HepG2 (cell line): ENCODE data around the gene ABCA13. TPM values are rescaled to one million over a fixed set of nuclear protein-coding genes. Genes with fewer than 3 reads are reported as not detected.

ENCODE experiments used
- HMG20A ChIP-seq: IDR thresholded peaks from 2 replicates; pipeline ENCODE4 v1.6.1; 2016; ENCODE audit warnings: borderline replicate concordance
- NAIF1 ChIP-seq: sonication (generic); formaldehyde crosslinking; IDR thresholded peaks from 2 replicates; pipeline ENCODE4 v1.5.0; 2020; ENCODE audit warnings: mild to moderate bottlenecking, missing genetic modification reagents, borderline replicate concordance
- PHF20 ChIP-seq: sonication (generic); formaldehyde crosslinking; IDR thresholded peaks from 2 replicates; pipeline ENCODE4 v1.5.0; 2020; ENCODE audit warnings: mild to moderate bottlenecking, missing genetic modification reagents
- SIX1 ChIP-seq: sonication (generic); formaldehyde crosslinking; IDR thresholded peaks from 2 replicates; pipeline ENCODE4 v1.4.0; 2020; ENCODE audit warnings: missing genetic modification reagents, borderline replicate concordance
- SOX5 ChIP-seq: IDR thresholded peaks from 2 replicates; pipeline ENCODE4 v1.6.1; 2016; ENCODE audit warnings: borderline replicate concordance
- SPEN ChIP-seq: sonication (generic); formaldehyde crosslinking; IDR thresholded peaks from 2 replicates; pipeline ENCODE4 v1.5.1; 2020; ENCODE audit warnings: low read depth, mild to moderate bottlenecking, missing genetic modification reagents
- SRSF1 ChIP-seq: fragments of 200-400 bp; formaldehyde crosslinking; optimal IDR thresholded peaks from 2 replicates; pipeline ENCODE3; 2017; ENCODE audit warnings: mild to moderate bottlenecking, low read depth, low read length, moderate library complexity
- TRIM24 ChIP-seq: sonication (generic); formaldehyde crosslinking; IDR thresholded peaks from 2 replicates; pipeline ENCODE4 v1.8.0; 2022; ENCODE audit warnings: mild to moderate bottlenecking, missing genetic modification reagents
- ZBTB40 ChIP-seq, 2 experiments: fragments of 450-650 bp in 1 of 2; sonication (generic) in 1 of 2; formaldehyde crosslinking in 1 of 2; IDR thresholded peaks; 2 replicates each; pipeline versions ENCODE4 v1.6.1 to v1.8.0; 2016 to 2022; ENCODE audit warnings: antibody characterized with exemption in 1 of 2, mild to moderate bottlenecking in 1 of 2, missing genetic modification reagents in 1 of 2
- ZFP37 ChIP-seq: sonication (generic); formaldehyde crosslinking; IDR thresholded peaks from 2 replicates; pipeline ENCODE4 v1.4.0; 2020; ENCODE audit warnings: missing genetic modification reagents, borderline replicate concordance
- ZNF160 ChIP-seq: sonication (generic); formaldehyde crosslinking; IDR thresholded peaks from 2 replicates; pipeline ENCODE4 v1.8.0; 2022; ENCODE audit warnings: mild to moderate bottlenecking, inconsistent platforms, missing genetic modification reagents
- ZNF235 ChIP-seq: sonication (generic); formaldehyde crosslinking; IDR thresholded peaks from 2 replicates; pipeline ENCODE4 v1.8.1; 2023; ENCODE audit warnings: mild to moderate bottlenecking, missing genetic modification reagents, borderline replicate concordance
- ZNF276 ChIP-seq: sonication (generic); formaldehyde crosslinking; IDR thresholded peaks from 2 replicates; pipeline ENCODE4 v1.4.0; 2020; ENCODE audit warnings: mild to moderate bottlenecking, low read depth, missing genetic modification reagents
- ZNF337 ChIP-seq: sonication (generic); formaldehyde crosslinking; IDR thresholded peaks from 2 replicates; pipeline ENCODE4 v1.5.1; 2020; ENCODE audit warnings: missing genetic modification reagents, low read depth, mild to moderate bottlenecking, borderline replicate concordance
- ZNF652 ChIP-seq: IDR thresholded peaks from 2 replicates; pipeline ENCODE4 v1.6.1; 2016; ENCODE audit warnings: low read depth, borderline replicate concordance
- ZNF709 ChIP-seq: sonication (generic); formaldehyde crosslinking; IDR thresholded peaks from 2 replicates; pipeline ENCODE4 v1.5.0; 2020; ENCODE audit warnings: mild to moderate bottlenecking, missing genetic modification reagents
- ZNF839 ChIP-seq: sonication (generic); formaldehyde crosslinking; IDR thresholded peaks from 2 replicates; pipeline ENCODE4 v1.4.0; 2020; ENCODE audit warnings: missing genetic modification reagents, mild to moderate bottlenecking, borderline replicate concordance
- polyA plus RNA-seq, 8 experiments: library from polyadenylated mRNA; depleted of rRNA in 3 of 8; stranded (reverse) in 7 of 8; unstranded in 1 of 8; fragments of >200 nt; fragmentation: Illumina TruSeq in 4 of 8; extraction: Trizol in 4 of 8; gene quantifications; 2 replicates each; pipeline versions ENCODE4 v1.2.1 to v1.2.3, GENCODE V29; 2011 to 2016; ENCODE audit warnings: low read depth in 4 of 8, missing spikeins in 1 of 8, mixed read lengths in 1 of 8; ENCODE audit not compliant: insufficient read depth in 1 of 8
- total RNA-seq, 5 experiments: library from RNA; depleted of rRNA; stranded (reverse); fragments of >200 nt; fragmentation: Illumina TruSeq; extraction: Trizol; gene quantifications; 2 replicates each; pipeline ENCODE4 v1.2.3, GENCODE V29; 2016; ENCODE audit warnings: low read depth in 1 of 5
- TF ChIP-seq, protein P1 (sequence below): sonication (generic); formaldehyde crosslinking; IDR thresholded peaks from 2 replicates; pipeline ENCODE4 v1.5.1; 2020; ENCODE audit warnings: missing genetic modification reagents, mild to moderate bottlenecking, borderline replicate concordance

Gene ABCA13
- total and polyA plus RNA-seq, 2 of the 13 experiments (the other 11 are each of a cell fraction or from before 2014, with no cell fraction given): 0.03 TPM; not detected in 1

DNA sequence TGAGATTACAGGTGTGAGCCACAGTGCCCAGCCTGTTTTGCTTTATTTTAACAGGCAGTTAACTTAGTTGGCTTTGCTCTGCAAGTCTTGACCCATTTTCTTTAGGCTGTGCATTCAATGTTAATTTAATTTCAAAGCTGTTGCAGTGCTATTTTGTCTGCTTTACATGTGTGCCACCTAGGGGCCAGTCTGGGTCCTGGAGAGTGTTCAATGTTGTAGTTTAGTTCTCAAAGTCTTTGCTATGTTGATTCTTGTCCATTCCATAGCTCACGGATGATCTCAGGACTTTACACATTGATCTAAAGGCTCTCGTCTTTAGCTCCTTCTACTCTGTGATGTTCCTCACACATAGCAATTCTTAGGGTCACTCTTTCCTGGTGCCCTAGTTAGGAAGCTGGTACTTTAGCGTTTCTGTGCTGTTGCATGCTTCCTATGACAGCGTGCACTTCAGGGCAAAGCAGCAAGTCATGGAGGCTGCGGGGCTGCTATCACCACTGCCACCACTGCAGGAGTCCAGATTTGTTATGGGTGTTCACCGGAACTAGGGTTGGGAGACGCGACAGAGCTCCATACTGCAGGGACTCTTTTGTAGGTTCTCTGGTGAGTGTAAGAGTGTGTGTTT is 16.4 kb upstream of the ABCA13 start (continued):
- TF ChIP-seq ZBTB40 (IDR thresholded peaks at IDR 0.05): no peak
- TF ChIP-seq ZBTB40 (CRISPR knock-in tag; IDR thresholded peaks at IDR 0.05): no peak
- TF ChIP-seq SRSF1: no peak
- TF ChIP-seq SPEN (CRISPR knock-in tag): peak; percentile 26; the same call in 1 of the 2 replicates
- no peak for TF ChIP-seq HMG20A
- TF ChIP-seq PHF20 (CRISPR knock-in tag): no peak
- TF ChIP-seq ZFP37 (CRISPR knock-in tag): 0 out of 2 replicates have a peak, but pooled peaks have one; percentile 43
- no peak for TF ChIP-seq ZNF235 (CRISPR knock-in tag)
- TF ChIP-seq NAIF1 (CRISPR knock-in tag): no peak
- no peak for TF ChIP-seq ZNF839
- 0 out of 2 replicates have a peak, but pooled peaks have one; percentile 8 for TF ChIP-seq ZNF652 (CRISPR knock-in tag)
- no peak for TF ChIP-seq SIX1 (CRISPR knock-in tag)
- TF ChIP-seq, protein P1, sequence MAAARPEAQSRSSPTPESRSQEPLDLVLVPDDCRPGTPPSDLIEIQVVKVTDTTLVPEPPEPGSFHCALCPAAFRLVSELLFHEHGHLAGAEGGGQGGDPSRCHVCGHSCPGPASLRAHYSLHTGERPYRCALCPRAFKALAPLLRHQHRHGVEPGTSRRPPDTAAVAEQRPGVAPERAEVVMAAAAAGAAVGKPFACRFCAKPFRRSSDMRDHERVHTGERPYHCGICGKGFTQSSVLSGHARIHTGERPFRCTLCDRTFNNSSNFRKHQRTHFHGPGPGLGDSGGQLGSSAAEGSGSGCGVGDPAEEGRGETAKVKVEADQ (CRISPR knock-in tag): no peak
- TF ChIP-seq ZNF276 (CRISPR knock-in tag): no peak
- TF ChIP-seq ZNF337 (CRISPR knock-in tag): no peak
- 0 out of 2 replicates have a peak, but pooled peaks have one; percentile 26 for TF ChIP-seq SOX5 (CRISPR knock-in tag)
- TF ChIP-seq ZNF160 (CRISPR knock-in tag): no peak
- no peak for TF ChIP-seq ZNF709
- no peak for TF ChIP-seq TRIM24 (CRISPR knock-in tag)
